Measurements from ENCODE around the gene CRTC2. TPM values are rescaled to one million over a fixed set of nuclear protein-coding genes. Genes with fewer than 3 reads are reported as not detected.

CRTC2 gene
- total and polyA plus RNA-seq, 9 of the 15 experiments (the other 6 are each of a cell fraction or from before 2014, with no cell fraction given), result 2.7 to 26.4 (median 10.2) TPM

DNA sequence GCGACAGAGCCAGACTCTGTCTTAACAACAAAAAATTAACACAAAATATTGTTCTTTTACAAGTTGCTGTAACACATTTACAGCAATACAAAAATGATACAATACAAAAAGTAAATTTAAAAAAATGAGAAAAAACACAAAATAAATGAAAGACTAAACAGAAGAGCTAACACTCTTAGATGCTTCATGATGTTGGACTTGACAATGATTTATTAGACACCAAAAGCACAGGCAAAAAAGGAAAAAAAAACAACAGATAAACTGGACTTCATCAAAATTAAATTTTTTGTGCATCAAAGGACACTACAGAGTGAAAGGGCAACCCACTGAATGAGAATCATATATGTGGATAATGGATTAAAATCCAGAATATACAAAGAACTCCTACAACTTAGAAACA lies 52.0 kb downstream of the CRTC2 start:
- Histone ChIP-seq H3K4me3 (no peak overlapping the region), H3K4me2 (ENCODE audit: insufficient read depth, low read length) (no peak overlapping the region), H3K27ac (ENCODE audit: extremely low read depth, low read depth, low read length) (no peak overlapping the region), H3K4me1 (replicated peaks in 1 of 2; ENCODE audit: control insufficient read depth in 2 of 2, insufficient read depth in 2 of 2, low read length in 2 of 2) (peaks cover 0 to 4% of the 10 kb centered on the region in 2 experiments; a peak in 3 of 5 replicates), H3K9me1 (ENCODE audit: control insufficient read depth, insufficient read depth, low read length) (no peaks in the 10 kb centered on the region), H3K9me3 (replicated peaks; ENCODE audit: control insufficient read depth, insufficient read depth, low read depth, low read length) (no peaks in the 10 kb centered on the region), H3K9ac (ENCODE audit: insufficient read depth in 1 of 2, low read depth in 2 of 2, low read length in 2 of 2) (no peak overlapping the region), H2AFZ (ENCODE audit: low read depth, low read length) (no peak overlapping the region), H3K36me3 (ENCODE audit: control insufficient read depth, insufficient read depth, low read length) (peaks cover 26% of the 10 kb centered on the region), H4K20me1 (replicated peaks; ENCODE audit: control insufficient read depth, insufficient read depth, low read length) (no peaks in the 10 kb centered on the region), H3K27me3 (ENCODE audit: control insufficient read depth in 2 of 2, insufficient read depth in 2 of 2, low read length in 2 of 2) (no peaks in the 10 kb centered on the region), H3K79me2 (ENCODE audit: control insufficient read depth, insufficient read depth, low read length) (peaks cover 94% of the 10 kb centered on the region)
- no peak for FAIRE-seq
- BruUV-seq (replicated peaks), result no TSS peak
- in situ Hi-C loops (cut with MboI), result no loop called here
- ChIA-PET CTCF (ENCODE audit: low intra/inter-chr PET ratio) (no interaction called here), POLR2A (no interaction called here)
- intact Hi-C loops (cut with micrococcal nuclease), result no loop called here
- ATAC-seq, result no peak
- WGBS (ENCODE audit: insufficient coverage, low coverage, missing lambda C conversion rate), result 91% methylated on average over 1 of the region's 1 CpG
- no peak for DNase-seq (ENCODE audit: extremely low read depth in 1 of 4, low spot score in 3 of 4)
- TF ChIP-seq, protein P1, sequence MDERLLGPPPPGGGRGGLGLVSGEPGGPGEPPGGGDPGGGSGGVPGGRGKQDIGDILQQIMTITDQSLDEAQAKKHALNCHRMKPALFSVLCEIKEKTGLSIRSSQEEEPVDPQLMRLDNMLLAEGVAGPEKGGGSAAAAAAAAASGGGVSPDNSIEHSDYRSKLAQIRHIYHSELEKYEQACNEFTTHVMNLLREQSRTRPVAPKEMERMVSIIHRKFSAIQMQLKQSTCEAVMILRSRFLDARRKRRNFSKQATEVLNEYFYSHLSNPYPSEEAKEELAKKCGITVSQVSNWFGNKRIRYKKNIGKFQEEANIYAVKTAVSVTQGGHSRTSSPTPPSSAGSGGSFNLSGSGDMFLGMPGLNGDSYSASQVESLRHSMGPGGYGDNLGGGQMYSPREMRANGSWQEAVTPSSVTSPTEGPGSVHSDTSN (CRISPR knock-in tag; IDR thresholded peaks at IDR 0.05; ENCODE audit: low read depth), result no peak
- TF ChIP-seq, protein P1 (tag; conservative IDR thresholded peaks at IDR 0.05; ENCODE audit: low read depth), result 0 out of 2 replicates have a peak, but pooled peaks have one; percentile 29
- TF ChIP-seq BCOR (IDR thresholded peaks at IDR 0.05) (no peak), ZNF436 (CRISPR knock-in tag; IDR thresholded peaks at IDR 0.05) (no peak), ZZZ3 (IDR thresholded peaks at IDR 0.05) (no peak), SMARCB1 (IDR thresholded peaks at IDR 0.05; ENCODE audit: insufficient read length, low read depth) (no peak), NFXL1 (CRISPR knock-in tag; IDR thresholded peaks at IDR 0.05) (no peak), SAP30 (IDR thresholded peaks at IDR 0.05; ENCODE audit: borderline replicate concordance, insufficient read depth, low read depth, low read length, poor library complexity, severe bottlenecking) (no peak), ARID2 (IDR thresholded peaks at IDR 0.05) (no peak), U2AF1 (optimal IDR thresholded peaks at IDR 0.05; ENCODE audit: low read depth, low read length) (no peak), SMARCC2 (IDR thresholded peaks at IDR 0.05; ENCODE audit: low read depth) (no peak), YY1 (IDR thresholded peaks at IDR 0.05; ENCODE audit: borderline replicate concordance in 1 of 3, control insufficient read depth in 1 of 3, extremely low read depth in 1 of 3, insufficient read depth in 3 of 3, insufficient read length in 1 of 3, insufficient replicate concordance in 2 of 3, low read depth in 1 of 3, low read length in 2 of 3) (no peak)
- TF ChIP-seq, protein P2, sequence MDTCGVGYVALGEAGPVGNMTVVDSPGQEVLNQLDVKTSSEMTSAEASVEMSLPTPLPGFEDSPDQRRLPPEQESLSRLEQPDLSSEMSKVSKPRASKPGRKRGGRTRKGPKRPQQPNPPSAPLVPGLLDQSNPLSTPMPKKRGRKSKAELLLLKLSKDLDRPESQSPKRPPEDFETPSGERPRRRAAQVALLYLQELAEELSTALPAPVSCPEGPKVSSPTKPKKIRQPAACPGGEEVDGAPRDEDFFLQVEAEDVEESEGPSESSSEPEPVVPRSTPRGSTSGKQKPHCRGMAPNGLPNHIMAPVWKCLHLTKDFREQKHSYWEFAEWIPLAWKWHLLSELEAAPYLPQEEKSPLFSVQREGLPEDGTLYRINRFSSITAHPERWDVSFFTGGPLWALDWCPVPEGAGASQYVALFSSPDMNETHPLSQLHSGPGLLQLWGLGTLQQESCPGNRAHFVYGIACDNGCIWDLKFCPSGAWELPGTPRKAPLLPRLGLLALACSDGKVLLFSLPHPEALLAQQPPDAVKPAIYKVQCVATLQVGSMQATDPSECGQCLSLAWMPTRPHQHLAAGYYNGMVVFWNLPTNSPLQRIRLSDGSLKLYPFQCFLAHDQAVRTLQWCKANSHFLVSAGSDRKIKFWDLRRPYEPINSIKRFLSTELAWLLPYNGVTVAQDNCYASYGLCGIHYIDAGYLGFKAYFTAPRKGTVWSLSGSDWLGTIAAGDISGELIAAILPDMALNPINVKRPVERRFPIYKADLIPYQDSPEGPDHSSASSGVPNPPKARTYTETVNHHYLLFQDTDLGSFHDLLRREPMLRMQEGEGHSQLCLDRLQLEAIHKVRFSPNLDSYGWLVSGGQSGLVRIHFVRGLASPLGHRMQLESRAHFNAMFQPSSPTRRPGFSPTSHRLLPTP (IDR thresholded peaks at IDR 0.05; ENCODE audit: borderline replicate concordance, extremely low read depth, insufficient read length), result no peak
- TF ChIP-seq, protein P3, sequence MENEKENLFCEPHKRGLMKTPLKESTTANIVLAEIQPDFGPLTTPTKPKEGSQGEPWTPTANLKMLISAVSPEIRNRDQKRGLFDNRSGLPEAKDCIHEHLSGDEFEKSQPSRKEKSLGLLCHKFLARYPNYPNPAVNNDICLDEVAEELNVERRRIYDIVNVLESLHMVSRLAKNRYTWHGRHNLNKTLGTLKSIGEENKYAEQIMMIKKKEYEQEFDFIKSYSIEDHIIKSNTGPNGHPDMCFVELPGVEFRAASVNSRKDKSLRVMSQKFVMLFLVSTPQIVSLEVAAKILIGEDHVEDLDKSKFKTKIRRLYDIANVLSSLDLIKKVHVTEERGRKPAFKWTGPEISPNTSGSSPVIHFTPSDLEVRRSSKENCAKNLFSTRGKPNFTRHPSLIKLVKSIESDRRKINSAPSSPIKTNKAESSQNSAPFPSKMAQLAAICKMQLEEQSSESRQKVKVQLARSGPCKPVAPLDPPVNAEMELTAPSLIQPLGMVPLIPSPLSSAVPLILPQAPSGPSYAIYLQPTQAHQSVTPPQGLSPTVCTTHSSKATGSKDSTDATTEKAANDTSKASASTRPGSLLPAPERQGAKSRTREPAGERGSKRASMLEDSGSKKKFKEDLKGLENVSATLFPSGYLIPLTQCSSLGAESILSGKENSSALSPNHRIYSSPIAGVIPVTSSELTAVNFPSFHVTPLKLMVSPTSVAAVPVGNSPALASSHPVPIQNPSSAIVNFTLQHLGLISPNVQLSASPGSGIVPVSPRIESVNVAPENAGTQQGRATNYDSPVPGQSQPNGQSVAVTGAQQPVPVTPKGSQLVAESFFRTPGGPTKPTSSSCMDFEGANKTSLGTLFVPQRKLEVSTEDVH (IDR thresholded peaks at IDR 0.05; ENCODE audit: low read depth, partially characterized antibody), result no peak

Data from K562 (cell line).